ENCODE data around the gene NOM1. TPM values are rescaled to one million over a fixed set of nuclear protein-coding genes. Genes with fewer than 3 reads are reported as not detected.
A peak's percentile ranks its signal among the peaks of the same experiment; 100 is the strongest.

The NOM1 gene
- total RNA-seq, 4 donors from 2014 or later = 12.9 to 18.0 (median 14.3) TPM

GRCh38 chr7:157004521-157005455 is 55.3 kb downstream of the NOM1 start:
- DNase-seq = no peak

DNA sequence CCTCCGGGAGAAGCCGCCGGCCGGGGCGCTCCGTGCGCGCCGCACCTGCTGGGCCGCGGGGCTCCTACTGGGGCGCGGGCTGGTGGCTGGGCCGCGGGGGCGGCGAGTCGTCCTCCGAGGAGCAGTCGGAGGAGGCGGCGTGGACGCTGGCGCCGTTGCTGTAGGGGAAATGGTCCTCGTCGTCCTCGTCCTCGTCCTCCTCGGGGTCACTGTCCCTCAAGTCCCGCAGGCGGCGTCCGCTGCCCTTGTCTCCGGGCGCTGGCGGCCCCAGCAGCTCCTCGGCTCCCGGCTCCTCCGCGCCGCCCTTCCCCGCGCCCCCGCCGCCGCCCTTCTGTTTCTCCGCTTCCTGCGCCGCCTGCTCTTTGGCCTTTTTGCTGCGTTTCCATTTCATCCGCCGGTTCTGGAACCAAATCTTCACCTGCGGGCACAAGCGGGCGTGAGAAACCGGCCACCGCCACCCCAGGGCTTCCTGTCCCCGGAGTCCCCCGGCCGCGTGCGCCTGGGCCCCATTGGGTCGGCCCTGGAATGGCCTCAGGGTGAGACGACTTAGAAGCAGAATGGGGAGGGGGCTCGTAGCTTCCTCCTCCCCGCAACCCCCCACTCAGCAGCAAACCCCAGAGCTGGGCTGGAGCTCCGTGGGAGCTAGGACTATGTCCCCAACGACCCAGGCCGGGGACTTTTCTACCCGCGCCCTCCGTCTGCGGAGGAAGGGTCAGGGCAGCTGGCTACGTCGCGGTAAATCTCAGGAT is 56.1 kb downstream of the NOM1 start:
- TF ChIP-seq POLR2A (IDR thresholded peaks at IDR 0.05) = no peak
- TF ChIP-seq, protein P1, sequence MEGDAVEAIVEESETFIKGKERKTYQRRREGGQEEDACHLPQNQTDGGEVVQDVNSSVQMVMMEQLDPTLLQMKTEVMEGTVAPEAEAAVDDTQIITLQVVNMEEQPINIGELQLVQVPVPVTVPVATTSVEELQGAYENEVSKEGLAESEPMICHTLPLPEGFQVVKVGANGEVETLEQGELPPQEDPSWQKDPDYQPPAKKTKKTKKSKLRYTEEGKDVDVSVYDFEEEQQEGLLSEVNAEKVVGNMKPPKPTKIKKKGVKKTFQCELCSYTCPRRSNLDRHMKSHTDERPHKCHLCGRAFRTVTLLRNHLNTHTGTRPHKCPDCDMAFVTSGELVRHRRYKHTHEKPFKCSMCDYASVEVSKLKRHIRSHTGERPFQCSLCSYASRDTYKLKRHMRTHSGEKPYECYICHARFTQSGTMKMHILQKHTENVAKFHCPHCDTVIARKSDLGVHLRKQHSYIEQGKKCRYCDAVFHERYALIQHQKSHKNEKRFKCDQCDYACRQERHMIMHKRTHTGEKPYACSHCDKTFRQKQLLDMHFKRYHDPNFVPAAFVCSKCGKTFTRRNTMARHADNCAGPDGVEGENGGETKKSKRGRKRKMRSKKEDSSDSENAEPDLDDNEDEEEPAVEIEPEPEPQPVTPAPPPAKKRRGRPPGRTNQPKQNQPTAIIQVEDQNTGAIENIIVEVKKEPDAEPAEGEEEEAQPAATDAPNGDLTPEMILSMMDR (IDR thresholded peaks at IDR 0.05 in 4 of 5, conservative IDR thresholded peaks at IDR 0.05 in 1 of 5) = no peak
- H3K9me3 ChIP-seq = no peaks in the 10 kb centered on the region
- H3K36me3 ChIP-seq = no peaks in the 10 kb centered on the region
- intact Hi-C loops (cut with DNase I; ENCODE audit: low total_unique reads) = no loop called here
- no peak for ATAC-seq
- H3K27ac ChIP-seq = no peak overlapping the region
- H3K4me3 ChIP-seq = peak overlapping the region in 3 of 4 donors; percentile 10 to 38 (median 21)
- H3K4me1 ChIP-seq = peaks cover 7 to 41% of the 10 kb centered on the region in 2 donors
- no peak for DNase-seq
- peaks cover 85 to 92% (median 87%) of the 10 kb centered on the region in 3 donors for H3K27me3 ChIP-seq
- in situ Hi-C loops (cut with MboI; ENCODE audit: low sequenced_read_pairs in 4 of 4) = no loop called here

More at GRCh38 chr7:157004521-157005455, 55.3 kb downstream of the NOM1 start:
- no peak overlapping the region for H3K27ac ChIP-seq
- no peaks in the 10 kb centered on the region for H3K36me3 ChIP-seq
- peak overlapping the region in 1 of 4 donors; percentile 22 for H3K4me3 ChIP-seq
- peaks cover 92 to 96% (median 95%) of the 10 kb centered on the region in 3 donors for H3K27me3 ChIP-seq
- no peaks in the 10 kb centered on the region for H3K9me3 ChIP-seq
- TF ChIP-seq, protein P1 (IDR thresholded peaks at IDR 0.05 in 4 of 5, conservative IDR thresholded peaks at IDR 0.05 in 1 of 5) = no peak
- no peak for TF ChIP-seq POLR2A (IDR thresholded peaks at IDR 0.05)
- intact Hi-C loops (cut with DNase I; ENCODE audit: low total_unique reads) = no loop called here
- in situ Hi-C loops (cut with MboI; ENCODE audit: low sequenced_read_pairs in 4 of 4) = no loop called here
- no peak for ATAC-seq
- peaks cover 7 to 44% of the 10 kb centered on the region in 2 donors for H3K4me1 ChIP-seq

GRCh38 chr7:157006205-157006747 is 56.8 kb downstream of the NOM1 start:
- ATAC-seq (no peak), DNase-seq (no peak)
- no peak overlapping the region for H3K4me3 ChIP-seq
- H3K27me3 ChIP-seq = peaks cover 84 to 92% (median 86%) of the 10 kb centered on the region in 3 donors
- no peaks in the 10 kb centered on the region for H3K9me3 ChIP-seq
- H3K36me3 ChIP-seq = no peaks in the 10 kb centered on the region
- H3K4me1 ChIP-seq = peaks cover 7 to 35% of the 10 kb centered on the region in 2 donors
- in situ Hi-C loops (cut with MboI; ENCODE audit: low sequenced_read_pairs in 4 of 4) (no loop called here), intact Hi-C loops (cut with DNase I; ENCODE audit: low total_unique reads) (no loop called here)
- TF ChIP-seq, protein P1 (IDR thresholded peaks at IDR 0.05 in 4 of 5, conservative IDR thresholded peaks at IDR 0.05 in 1 of 5) = no peak
- no peak overlapping the region for H3K27ac ChIP-seq

GRCh38 chr7:157006829-157007469 is 57.4 kb downstream of the NOM1 start:
- Histone ChIP-seq H3K9me3 (no peaks in the 10 kb centered on the region), H3K4me3 (no peak overlapping the region), H3K27ac (no peak overlapping the region), H3K27me3 (peaks cover 84 to 92% (median 86%) of the 10 kb centered on the region in 3 donors), H3K4me1 (peaks cover 7 to 35% of the 10 kb centered on the region in 2 donors), H3K36me3 (no peaks in the 10 kb centered on the region)
- TF ChIP-seq, protein P1 (IDR thresholded peaks at IDR 0.05 in 4 of 5, conservative IDR thresholded peaks at IDR 0.05 in 1 of 5) = no peak
- no peak for TF ChIP-seq POLR2A (IDR thresholded peaks at IDR 0.05)
- no peak for ATAC-seq
- DNase-seq = no peak
- in situ Hi-C loops (cut with MboI; ENCODE audit: low sequenced_read_pairs in 4 of 4) (no loop called here), intact Hi-C loops (cut with DNase I; ENCODE audit: low total_unique reads) (no loop called here)

Measured in gastrocnemius medialis (tissue), 4 donors.